ENCODE measurements around the gene IKZF5.

- TF ChIP-seq CTCF (IDR thresholded peaks at IDR 0.05; ENCODE audit: low read depth, low read length, poor library complexity, severe bottlenecking) (no peak), EZH2phosphoT487 (IDR thresholded peaks at IDR 0.05; ENCODE audit: borderline replicate concordance, low read length) (no peak)
Observed at GRCh38 chr10:122997864-122998263, 10.7 kb downstream of the IKZF5 start.

Data from DOHH2 (cell line).